RPMI8226 (cell line): Measurements from ENCODE around the gene TMEM91.
A peak's percentile ranks its signal among the peaks of the same experiment; 100 is the strongest.
"Not testable (repeated sequence)": the region's sequence is repeated elsewhere in the genome, so short reads cannot be mapped to it uniquely, and the experiment has no call there.

Experiments used
- DNase-seq: peaks from one replicate; pipeline ENCODE4 v3.0.0-alpha.2; 2015

TMEM91 gene

DNA sequence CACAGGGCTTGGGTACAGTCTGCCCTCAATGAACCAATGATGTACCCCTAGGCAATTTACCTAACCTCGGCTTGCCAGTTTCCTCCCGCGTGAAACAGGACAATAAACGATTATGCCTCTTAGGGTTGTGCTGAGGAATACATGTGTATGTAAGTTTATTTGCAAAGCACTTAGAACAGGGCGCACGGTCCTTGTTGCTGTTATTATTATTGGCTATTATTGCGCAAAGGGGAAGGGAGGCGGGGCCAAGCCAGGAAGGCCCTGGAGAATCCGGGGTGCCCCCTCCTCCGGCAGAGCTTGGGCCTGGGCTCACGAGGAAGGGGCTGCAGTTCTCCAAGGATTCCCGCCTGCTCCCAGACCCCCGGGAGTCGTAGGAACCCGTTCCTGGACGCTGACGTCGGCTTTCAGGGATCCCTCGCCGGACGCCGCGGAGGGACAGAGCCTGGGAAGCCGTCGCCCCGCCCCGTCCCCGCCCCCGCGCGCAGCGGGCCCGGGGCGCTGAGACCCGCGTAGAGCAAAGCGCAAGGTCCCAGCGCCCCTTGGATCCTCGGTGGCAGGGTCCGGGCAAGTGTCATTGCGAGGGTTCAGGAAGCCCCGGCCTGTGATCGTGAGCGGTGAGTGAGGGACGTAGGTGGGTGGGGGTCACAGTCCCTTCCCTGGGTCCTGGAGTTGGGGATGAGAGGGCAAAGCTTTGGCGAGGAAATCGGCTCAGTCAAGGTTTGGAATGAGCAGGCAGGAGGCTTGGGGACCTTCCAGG, at the start of gene TMEM91:
Gene TMEM91 (plus strand): TSS at position 293 of the 757 bp plus-strand sequence. CDS start 1,777 bp downstream, outside the sequence.
- DNase-seq, result no peak

DNA sequence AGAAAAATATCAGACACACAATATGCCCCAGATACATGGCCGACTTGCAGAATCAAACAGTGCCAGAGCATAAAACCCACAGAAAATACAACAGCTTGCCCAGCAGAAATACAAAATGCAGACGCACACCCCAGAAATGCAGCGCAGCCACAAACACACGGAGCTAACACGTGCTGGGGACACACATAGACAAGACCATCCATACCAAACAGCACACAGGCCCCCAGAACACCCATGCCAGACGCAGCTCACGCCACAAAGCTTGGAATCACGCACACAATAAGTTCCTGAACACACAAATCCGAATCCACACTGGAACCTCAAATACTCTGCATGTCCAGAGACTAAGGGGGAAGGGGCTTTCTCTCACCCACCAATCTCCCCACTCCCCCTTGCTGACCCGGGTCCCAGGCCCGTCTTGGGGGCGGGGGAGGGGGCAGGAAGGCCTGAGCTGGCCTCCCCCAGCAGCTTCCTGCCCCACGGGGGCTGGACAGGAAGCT, 49.2 kb upstream of the TMEM91 start:
- DNase-seq, result peak; percentile 52

- peak; percentile 95 for DNase-seq
Observed at GRCh38 chr19:41327576-41328156, 48.7 kb upstream of the TMEM91 start.

GRCh38 chr19:41328157-41328841, 48.0 kb upstream of the TMEM91 start:
- no peak for DNase-seq

GRCh38 chr19:41328842-41329225, 47.5 kb upstream of the TMEM91 start:
- peak; percentile 77 for DNase-seq

- DNase-seq, result no peak
Observed at GRCh38 chr19:41330481-41330880, 45.9 kb upstream of the TMEM91 start.

DNA sequence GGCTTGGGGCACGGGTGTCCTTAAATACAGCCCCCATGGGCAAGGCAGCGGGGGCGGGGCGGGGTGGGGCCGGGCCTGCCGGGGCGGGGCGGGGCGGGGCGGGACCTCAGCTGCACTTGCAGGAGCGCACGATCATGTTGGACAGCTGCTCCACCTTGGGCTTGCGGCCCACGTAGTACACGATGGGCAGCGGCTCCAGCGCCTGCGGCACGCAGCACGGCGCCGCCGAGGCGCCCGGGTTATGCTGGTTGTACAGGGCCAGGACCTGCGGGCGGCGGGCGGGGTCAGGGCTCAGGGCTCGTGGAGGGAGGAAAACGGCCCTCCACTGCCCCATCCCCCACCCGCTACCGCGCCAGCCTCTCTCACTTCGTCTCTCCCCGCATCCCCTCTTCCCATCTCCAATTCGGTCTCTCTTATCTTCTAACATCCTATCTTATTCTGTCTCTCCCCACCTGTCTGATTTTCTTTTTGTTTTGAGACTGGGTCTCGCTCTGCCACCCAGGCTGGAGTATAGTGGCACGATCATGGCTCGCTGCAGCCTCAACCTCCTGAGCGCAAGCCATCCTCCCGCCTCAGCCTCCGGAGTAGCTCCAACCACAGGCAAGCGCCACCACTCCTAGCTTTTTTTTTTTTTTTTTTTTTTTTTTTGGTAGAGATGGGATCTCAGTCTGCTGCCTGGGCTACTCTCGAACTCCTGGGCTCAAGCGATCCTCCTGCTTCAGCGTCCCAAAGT, 45.2 kb upstream of the TMEM91 start:
- DNase-seq, result no peak

DNA sequence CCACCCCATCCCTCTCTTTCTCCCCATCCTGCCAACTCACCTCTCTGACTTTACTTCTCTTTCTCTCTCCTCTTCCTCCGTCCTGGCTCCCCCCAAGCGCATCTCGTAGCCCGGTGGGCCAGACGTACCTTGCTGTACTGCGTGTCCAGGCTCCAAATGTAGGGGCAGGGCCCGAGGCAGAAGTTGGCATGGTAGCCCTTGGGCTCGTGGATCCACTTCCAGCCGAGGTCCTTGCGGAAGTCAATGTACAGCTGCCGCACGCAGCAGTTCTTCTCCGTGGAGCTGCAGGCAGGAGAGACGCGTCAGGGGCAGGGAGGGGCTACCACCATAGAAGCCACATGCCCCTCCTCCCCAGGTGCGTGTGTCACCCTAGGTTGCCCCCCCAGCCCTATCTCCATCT, 44.3 kb upstream of the TMEM91 start:
- DNase-seq, result no peak

GRCh38 chr19:41332468-41332867, 43.9 kb upstream of the TMEM91 start:
- DNase-seq, result no peak

- DNase-seq, result no peak
Observed at GRCh38 chr19:41334793-41335192, 41.5 kb upstream of the TMEM91 start.

DNA sequence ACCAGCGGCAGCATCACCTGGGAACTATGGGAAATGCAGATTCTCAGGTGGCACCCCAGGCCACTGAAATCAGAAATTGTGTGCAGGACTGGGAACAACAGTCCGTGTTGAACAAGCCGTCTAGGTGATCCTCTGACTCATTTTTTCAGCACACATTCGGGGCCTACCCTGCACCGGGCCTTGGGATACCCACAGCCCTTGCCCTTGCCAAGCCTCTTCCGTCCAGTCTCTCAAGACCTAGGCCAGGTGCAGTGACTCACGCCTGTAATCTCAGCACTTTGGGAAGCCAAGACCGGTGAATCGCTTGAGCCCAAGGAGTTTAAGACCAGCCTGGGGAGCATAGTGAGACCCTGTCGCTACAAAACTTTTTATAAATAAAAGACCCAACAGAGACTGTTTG, 40.9 kb upstream of the TMEM91 start:
- DNase-seq, result no peak

DNA sequence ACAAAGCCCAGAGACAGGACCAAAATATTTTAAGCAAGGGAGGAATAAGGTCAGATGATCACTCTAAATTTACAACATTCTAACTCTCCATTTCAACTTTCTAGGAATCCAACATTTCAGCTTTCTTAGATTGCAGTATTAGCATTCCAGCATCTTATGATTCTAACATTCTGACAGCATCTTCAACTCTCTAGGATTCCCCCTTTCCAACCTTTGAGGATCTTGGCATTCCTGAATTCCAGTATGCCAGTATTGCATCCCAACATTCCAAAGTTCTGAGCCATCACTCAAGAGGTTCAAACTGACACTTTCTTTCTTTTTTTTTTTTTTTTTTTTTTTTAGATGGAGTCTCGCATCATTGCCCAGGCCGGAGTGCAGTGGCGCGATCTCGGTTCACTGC, 36.4 kb upstream of the TMEM91 start:
- no peak for DNase-seq

- DNase-seq, result no peak
Observed at GRCh38 chr19:41341669-41342490, 34.5 kb upstream of the TMEM91 start.

DNA sequence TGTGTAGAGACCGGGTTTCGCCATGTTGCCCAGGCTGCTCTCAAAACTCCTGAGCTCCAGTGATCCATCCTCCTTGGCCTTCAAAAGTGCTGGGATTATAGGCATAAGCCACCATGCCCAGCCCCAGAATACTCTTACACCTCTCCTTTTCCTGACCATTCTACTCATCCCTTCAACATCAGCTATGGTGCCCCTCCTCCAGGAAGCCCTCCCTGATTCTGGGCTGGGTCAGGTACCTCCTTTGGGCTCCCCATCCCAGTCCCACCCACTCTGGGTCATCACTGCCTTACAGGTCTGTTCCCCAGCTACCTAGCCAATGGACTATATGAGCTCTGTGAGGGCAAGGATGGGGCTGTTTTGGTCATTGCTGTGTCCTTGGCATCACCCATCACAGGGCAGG, 32.2 kb upstream of the TMEM91 start:
- no peak for DNase-seq

GRCh38 chr19:41346916-41347315, 29.4 kb upstream of the TMEM91 start:
- DNase-seq, result not testable (repeated sequence)

DNA sequence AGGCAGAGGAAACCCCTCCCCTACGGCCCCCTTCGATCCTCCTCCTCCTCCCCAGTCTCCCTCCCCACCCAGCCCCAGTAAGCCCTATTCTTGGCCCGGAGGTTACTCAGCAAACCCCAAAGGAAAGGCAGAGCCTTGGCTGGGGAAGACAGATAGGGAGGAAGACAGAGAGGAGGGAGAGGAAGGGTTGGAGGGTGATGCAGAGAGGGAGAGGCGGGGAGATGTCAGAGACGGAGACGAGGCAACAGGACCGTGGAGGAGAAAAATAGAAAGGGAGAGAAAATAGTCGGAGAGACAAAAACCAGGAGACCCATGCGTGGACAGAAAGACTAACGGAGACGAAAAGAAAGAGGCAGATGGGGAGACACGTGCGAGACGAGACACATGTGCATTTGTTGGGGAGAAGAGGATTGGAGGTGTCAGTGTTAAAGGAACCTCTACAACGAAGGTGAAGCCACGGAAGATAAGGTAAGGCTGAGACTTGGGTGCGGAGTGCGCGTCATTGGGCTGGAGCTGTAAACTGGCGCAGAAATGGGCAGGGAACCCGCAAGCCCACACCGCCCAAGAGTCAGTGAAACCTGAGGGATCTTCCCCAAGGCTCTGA, 25.5 kb upstream of the TMEM91 start:
- DNase-seq, result no peak

DNA sequence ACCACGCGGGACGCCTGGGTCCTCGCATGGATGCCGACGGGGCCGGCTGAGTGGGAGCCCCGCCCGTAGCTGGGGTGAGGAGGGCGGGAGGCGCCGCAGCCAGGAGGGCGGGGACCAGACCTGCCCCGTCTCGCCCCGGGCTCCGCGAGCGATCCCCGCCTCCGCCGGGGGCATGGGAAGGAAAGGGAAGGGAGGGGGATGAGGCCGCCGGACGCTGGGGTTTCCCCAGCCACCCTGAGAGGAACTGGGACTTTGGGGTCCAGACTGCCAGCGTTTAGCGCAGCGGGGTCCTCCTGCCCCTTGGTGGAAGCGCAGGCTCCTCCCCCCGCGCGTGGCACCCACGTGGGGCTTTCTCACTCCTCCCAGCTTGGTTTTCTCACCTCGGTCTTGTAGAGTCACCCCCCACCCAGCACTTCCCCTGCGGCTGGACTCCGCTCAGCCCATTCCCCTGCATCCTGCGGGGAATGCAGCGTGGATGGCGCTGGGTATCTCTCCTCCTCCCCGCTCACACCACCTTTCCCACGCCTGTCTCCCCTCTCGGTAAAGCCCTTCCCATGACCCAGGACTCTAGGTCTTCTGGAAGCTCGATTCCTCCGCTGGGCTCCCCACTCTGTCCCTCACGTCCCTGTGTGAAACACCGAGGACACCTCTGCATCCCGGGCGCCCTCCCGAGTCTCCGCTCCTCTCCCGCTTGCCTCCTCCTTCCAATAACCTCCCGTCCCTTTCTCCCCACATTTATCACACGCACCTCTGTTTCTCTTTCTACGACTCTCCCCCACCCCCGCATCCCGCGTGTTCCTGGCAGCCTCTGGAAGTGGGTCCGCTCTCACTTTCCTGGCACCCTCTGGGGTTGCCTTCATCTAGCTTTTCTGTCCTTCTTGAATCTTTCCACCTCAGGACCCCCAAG, 24.7 kb upstream of the TMEM91 start:
- peak; percentile 69 for DNase-seq

DNA sequence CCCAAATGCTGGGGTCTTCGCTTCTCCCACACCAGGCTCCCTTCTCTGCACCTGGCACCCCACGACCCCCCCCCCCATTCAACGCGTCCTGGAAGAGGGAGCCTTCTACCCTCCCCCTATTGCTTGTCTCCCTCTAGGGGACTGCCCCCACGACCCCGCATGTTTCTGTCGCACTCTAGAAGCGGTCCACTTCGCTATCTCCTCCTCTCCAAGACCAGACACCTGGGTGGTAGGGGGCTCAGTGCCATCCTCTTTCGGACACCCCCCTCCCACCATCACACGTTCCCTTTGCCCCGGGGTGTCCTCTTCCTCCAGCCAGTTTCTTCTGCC, 24.1 kb upstream of the TMEM91 start:
- no peak for DNase-seq

- peak; percentile 79 for DNase-seq
Observed at GRCh38 chr19:41352609-41353465, 23.5 kb upstream of the TMEM91 start.
